GM06990 (cell line): ENCODE measurements around the gene SH3TC1.

ENCODE experiments used
- DNase-seq: peaks from one replicate; pipeline ENCODE4 v3.0.0-alpha.2; 2011; ENCODE audit not compliant: insufficient read length; ENCODE audit errors: extremely low read depth
- H3K27me3 ChIP-seq: replicated peaks from 2 replicates; pipeline ENCODE4 v1.6.0; 2011; ENCODE audit warnings: low read length; ENCODE audit not compliant: control insufficient read depth, insufficient read depth
- H3K36me3 ChIP-seq: 2 replicates; pipeline ENCODE4 v1.5.1; 2011; ENCODE audit warnings: low read length; ENCODE audit not compliant: control insufficient read depth, insufficient read depth
- H3K4me3 ChIP-seq: replicated peaks from 2 replicates; pipeline ENCODE4 v1.5.1; 2011; ENCODE audit warnings: low read depth, mild to moderate bottlenecking, control low read depth, low read length
- CTCF ChIP-seq: IDR thresholded peaks from 2 replicates; pipeline ENCODE4 v1.5.1; 2011; ENCODE audit warnings: low read length, control low read depth, mild to moderate bottlenecking, inconsistent platforms; ENCODE audit not compliant: insufficient read depth, poor library complexity, severe bottlenecking

Gene SH3TC1

GRCh38 chr4:8179074-8179473 lies 20.0 kb upstream of the SH3TC1 start:
- no peaks in the 10 kb centered on the region for H3K27me3 ChIP-seq
- DNase-seq: no peak
- H3K36me3 ChIP-seq: no peaks in the 10 kb centered on the region
- H3K4me3 ChIP-seq: no peak overlapping the region
- TF ChIP-seq CTCF: no peak

GRCh38 chr4:8179771-8180170 lies 19.3 kb upstream of the SH3TC1 start:
- DNase-seq: no peak
- no peaks in the 10 kb centered on the region for H3K27me3 ChIP-seq
- no peaks in the 10 kb centered on the region for H3K36me3 ChIP-seq
- H3K4me3 ChIP-seq: no peak overlapping the region
- TF ChIP-seq CTCF: no peak

GRCh38 chr4:8180310-8181093 lies 18.6 kb upstream of the SH3TC1 start:
- no peak for TF ChIP-seq CTCF
- Histone ChIP-seq H3K36me3 (no peaks in the 10 kb centered on the region), H3K4me3 (no peak overlapping the region), H3K27me3 (no peaks in the 10 kb centered on the region)
- DNase-seq: no peak

- Histone ChIP-seq H3K4me3 (no peak overlapping the region), H3K27me3 (no peaks in the 10 kb centered on the region), H3K36me3 (no peaks in the 10 kb centered on the region)
- DNase-seq: no peak
- TF ChIP-seq CTCF: no peak
Measured at GRCh38 chr4:8181119-8181518, 18.0 kb upstream of the SH3TC1 start.

- DNase-seq: no peak
- TF ChIP-seq CTCF: no peak
- H3K4me3 ChIP-seq: no peak overlapping the region
- no peaks in the 10 kb centered on the region for H3K36me3 ChIP-seq
- no peaks in the 10 kb centered on the region for H3K27me3 ChIP-seq
Measured at GRCh38 chr4:8181844-8182243, 17.2 kb upstream of the SH3TC1 start.
